Activated T-helper 2 cell treated with anti-CD3 and anti-CD28 coated beads, Interferon-gamma antibody, Interleukin-2, Interleukin-4, amounts not matched to agents 10 μg/mL and 5 μg/mL and 100 μg/mL, durations not matched to agents 14 hours and 24 hours and 36 hours (primary cell): Measurements from ENCODE around the gene CACNA1E. TPM values are rescaled to one million over a fixed set of nuclear protein-coding genes. Genes with fewer than 3 reads are reported as not detected.

Experiments used
- DNase-seq: peaks from one replicate; pipeline ENCODE4 v3.0.0; 2021; ENCODE audit warnings: low spot score
- H3K27ac Mint-ChIP-seq: one replicate; pipeline ENCODE4 v1.8.0; 2021; ENCODE audit warnings: mixed read lengths
- H3K27me3 Mint-ChIP-seq: one replicate; pipeline ENCODE4 v1.8.0; 2021; ENCODE audit warnings: low read depth, mixed read lengths
- H3K36me3 Mint-ChIP-seq: one replicate; pipeline ENCODE4 v1.8.0; 2021; ENCODE audit warnings: low read depth, mixed read lengths
- H3K4me1 Mint-ChIP-seq: one replicate; pipeline ENCODE4 v1.8.0; 2021; ENCODE audit warnings: low read depth, mixed read lengths
- H3K4me3 Mint-ChIP-seq: one replicate; pipeline ENCODE4 v1.8.0; 2021; ENCODE audit warnings: low read depth, mild to moderate bottlenecking, moderate library complexity, mixed read lengths
- H3K9me3 Mint-ChIP-seq: one replicate; pipeline ENCODE4 v1.8.0; 2021; ENCODE audit warnings: mixed read lengths
- intact Hi-C: fragments of 100-400 bp; cut with micrococcal nuclease; formaldehyde crosslinking; loops from one replicate; pipeline ENCODE4 v1.15.1; 2023
- total RNA-seq: library from RNA; stranded (reverse); gene quantifications from 2 replicates; pipeline ENCODE4 v1.2.3, GENCODE V29; 2022

The CACNA1E gene
- total RNA-seq, 1 donor from 2014 or later = not detected

GRCh38 chr1:181488866-181489265, 5.5 kb downstream of the CACNA1E start:
- H3K27ac Mint-ChIP-seq = no peak overlapping the region
- DNase-seq = no peak
- peaks cover under 1% of the 10 kb centered on the region for H3K4me1 Mint-ChIP-seq
- H3K36me3 Mint-ChIP-seq = no peaks in the 10 kb centered on the region
- intact Hi-C loops = loop anchor here (10.0 kb wide), 2 partner anchors 906 to 1254 kb away; partner anchors contain the start of genes GLUL and LHX4
- no peaks in the 10 kb centered on the region for H3K9me3 Mint-ChIP-seq
- H3K4me3 Mint-ChIP-seq = no peak overlapping the region
- H3K27me3 Mint-ChIP-seq = peaks cover 63% of the 10 kb centered on the region

GRCh38 chr1:181490276-181490675, 7.0 kb downstream of the CACNA1E start:
- intact Hi-C loops = no loop called here
- Mint-ChIP-seq H3K36me3 (no peaks in the 10 kb centered on the region), H3K9me3 (no peaks in the 10 kb centered on the region), H3K4me3 (no peak overlapping the region), H3K27ac (no peak overlapping the region), H3K4me1 (no peaks in the 10 kb centered on the region), H3K27me3 (peaks cover 52% of the 10 kb centered on the region)
- no peak for DNase-seq

- no peaks in the 10 kb centered on the region for H3K4me1 Mint-ChIP-seq
- peaks cover 45% of the 10 kb centered on the region for H3K27me3 Mint-ChIP-seq
These were observed 7.7 kb downstream of the CACNA1E start for GRCh38 chr1:181490740-181491712.

GRCh38 chr1:181493166-181493565, 9.8 kb downstream of the CACNA1E start:
- Mint-ChIP-seq H3K36me3 (no peaks in the 10 kb centered on the region), H3K27me3 (peaks cover 32% of the 10 kb centered on the region), H3K4me1 (no peaks in the 10 kb centered on the region), H3K4me3 (no peak overlapping the region), H3K27ac (no peak overlapping the region), H3K9me3 (no peaks in the 10 kb centered on the region)
- intact Hi-C loops = no loop called here
- DNase-seq = no peak

More at GRCh38 chr1:181490740-181491712, 7.7 kb downstream of the CACNA1E start:
- no peak overlapping the region for H3K4me3 Mint-ChIP-seq
- H3K36me3 Mint-ChIP-seq = no peaks in the 10 kb centered on the region
- H3K27ac Mint-ChIP-seq = no peak overlapping the region
- intact Hi-C loops = no loop called here
- no peak for DNase-seq
- H3K9me3 Mint-ChIP-seq = no peaks in the 10 kb centered on the region

GRCh38 chr1:181493885-181494284, 10.6 kb downstream of the CACNA1E start:
- DNase-seq = no peak
- Mint-ChIP-seq H3K4me1 (no peaks in the 10 kb centered on the region), H3K36me3 (no peaks in the 10 kb centered on the region), H3K9me3 (no peaks in the 10 kb centered on the region), H3K27ac (no peak overlapping the region), H3K4me3 (no peak overlapping the region), H3K27me3 (peaks cover 30% of the 10 kb centered on the region)
- intact Hi-C loops = no loop called here

GRCh38 chr1:181496759-181497158, 13.4 kb downstream of the CACNA1E start:
- H3K27me3 Mint-ChIP-seq = peaks cover 28% of the 10 kb centered on the region
- no peaks in the 10 kb centered on the region for H3K36me3 Mint-ChIP-seq
- H3K27ac Mint-ChIP-seq = no peak overlapping the region
- no peaks in the 10 kb centered on the region for H3K4me1 Mint-ChIP-seq
- H3K9me3 Mint-ChIP-seq = no peaks in the 10 kb centered on the region
- no peak for DNase-seq
- intact Hi-C loops = no loop called here
- no peak overlapping the region for H3K4me3 Mint-ChIP-seq

- H3K27me3 Mint-ChIP-seq = peaks cover 22% of the 10 kb centered on the region
- no peaks in the 10 kb centered on the region for H3K9me3 Mint-ChIP-seq
These were observed 14.6 kb downstream of the CACNA1E start for GRCh38 chr1:181497870-181498269.

GRCh38 chr1:181499825-181500224, 16.5 kb downstream of the CACNA1E start:
- no peak overlapping the region for H3K4me3 Mint-ChIP-seq
- no peaks in the 10 kb centered on the region for H3K9me3 Mint-ChIP-seq
- DNase-seq = no peak
- peaks cover 4% of the 10 kb centered on the region for H3K4me1 Mint-ChIP-seq
- intact Hi-C loops = no loop called here
- no peak overlapping the region for H3K27ac Mint-ChIP-seq
- peaks cover 20% of the 10 kb centered on the region for H3K27me3 Mint-ChIP-seq
- H3K36me3 Mint-ChIP-seq = no peaks in the 10 kb centered on the region

More at GRCh38 chr1:181497870-181498269, 14.6 kb downstream of the CACNA1E start:
- no peaks in the 10 kb centered on the region for H3K4me1 Mint-ChIP-seq
- no peak overlapping the region for H3K27ac Mint-ChIP-seq
- DNase-seq = no peak
- intact Hi-C loops = no loop called here
- H3K36me3 Mint-ChIP-seq = no peaks in the 10 kb centered on the region
- no peak overlapping the region for H3K4me3 Mint-ChIP-seq

- intact Hi-C loops = no loop called here
- Mint-ChIP-seq H3K9me3 (no peaks in the 10 kb centered on the region), H3K27me3 (peaks cover 18% of the 10 kb centered on the region), H3K4me1 (peaks cover 6% of the 10 kb centered on the region), H3K36me3 (no peaks in the 10 kb centered on the region), H3K27ac (no peak overlapping the region), H3K4me3 (no peak overlapping the region)
- DNase-seq = no peak
These were observed 17.3 kb downstream of the CACNA1E start for GRCh38 chr1:181500636-181501035.

- no peaks in the 10 kb centered on the region for H3K36me3 Mint-ChIP-seq
- no peak overlapping the region for H3K4me3 Mint-ChIP-seq
- H3K9me3 Mint-ChIP-seq = no peaks in the 10 kb centered on the region
- H3K27ac Mint-ChIP-seq = no peak overlapping the region
- DNase-seq = no peak
- intact Hi-C loops = no loop called here
- H3K4me1 Mint-ChIP-seq = peaks cover 6% of the 10 kb centered on the region
- H3K27me3 Mint-ChIP-seq = peaks cover 14% of the 10 kb centered on the region
These were observed 18.3 kb downstream of the CACNA1E start for GRCh38 chr1:181501612-181502011.

GRCh38 chr1:181503171-181503810, 20.0 kb downstream of the CACNA1E start:
- H3K36me3 Mint-ChIP-seq = no peaks in the 10 kb centered on the region
- no peak overlapping the region for H3K27ac Mint-ChIP-seq
- H3K4me1 Mint-ChIP-seq = peaks cover 6% of the 10 kb centered on the region
- no peak overlapping the region for H3K4me3 Mint-ChIP-seq
- peaks cover 12% of the 10 kb centered on the region for H3K27me3 Mint-ChIP-seq
- intact Hi-C loops = no loop called here
- H3K9me3 Mint-ChIP-seq = no peaks in the 10 kb centered on the region
- no peak for DNase-seq

- intact Hi-C loops = no loop called here
- no peaks in the 10 kb centered on the region for H3K9me3 Mint-ChIP-seq
- peaks cover 9% of the 10 kb centered on the region for H3K27me3 Mint-ChIP-seq
- no peak overlapping the region for H3K4me3 Mint-ChIP-seq
- DNase-seq = no peak
- H3K36me3 Mint-ChIP-seq = no peaks in the 10 kb centered on the region
- peaks cover 6% of the 10 kb centered on the region for H3K4me1 Mint-ChIP-seq
- H3K27ac Mint-ChIP-seq = no peak overlapping the region
These were observed 21.1 kb downstream of the CACNA1E start for GRCh38 chr1:181504399-181504842.
